Kidney capillary endothelial cell (primary cell): Measurements from ENCODE around the gene TCF21.
A peak's percentile ranks its signal among the peaks of the same experiment; 100 is the strongest.
"Not testable (repeated sequence)": the region's sequence is repeated elsewhere in the genome, so short reads cannot be mapped to it uniquely, and the experiment has no call there.

Experiments
- DNase-seq: peaks from one replicate; pipeline ENCODE4 v3.0.0-alpha.2; 2018; ENCODE audit warnings: low spot score

TCF21 gene

DNA sequence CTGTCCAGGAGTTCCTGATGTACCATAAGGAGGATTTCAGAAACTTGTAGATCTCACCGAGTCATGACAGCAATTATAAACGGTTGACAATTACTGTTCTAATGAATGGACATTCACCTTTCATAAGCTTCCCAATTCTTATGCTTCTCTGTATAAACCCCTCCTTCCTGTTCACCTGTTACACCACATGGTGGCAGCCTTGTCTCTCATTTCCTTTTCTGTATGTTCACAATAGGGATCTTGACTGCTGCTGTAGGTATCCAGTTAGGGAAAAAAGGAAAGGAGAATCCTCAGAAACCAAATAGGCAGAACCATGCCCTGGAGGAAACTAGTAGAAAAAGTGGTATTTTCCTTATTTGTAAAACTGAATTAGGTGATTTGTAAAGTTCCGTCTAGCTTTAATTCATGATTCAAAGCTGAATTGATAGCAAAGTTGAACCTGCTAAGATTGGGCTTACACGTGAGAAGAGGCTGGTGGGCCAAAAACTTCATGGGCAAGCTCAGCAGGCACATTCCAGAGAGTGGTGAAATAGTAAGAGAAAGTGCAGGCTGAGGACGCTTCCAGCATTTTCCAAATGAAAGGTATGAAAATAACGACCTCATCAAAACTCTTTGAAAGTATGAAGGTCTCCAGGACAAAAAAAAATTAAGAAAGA lies 35.2 kb downstream of the TCF21 start:
- DNase-seq = peak; percentile 69

DNA sequence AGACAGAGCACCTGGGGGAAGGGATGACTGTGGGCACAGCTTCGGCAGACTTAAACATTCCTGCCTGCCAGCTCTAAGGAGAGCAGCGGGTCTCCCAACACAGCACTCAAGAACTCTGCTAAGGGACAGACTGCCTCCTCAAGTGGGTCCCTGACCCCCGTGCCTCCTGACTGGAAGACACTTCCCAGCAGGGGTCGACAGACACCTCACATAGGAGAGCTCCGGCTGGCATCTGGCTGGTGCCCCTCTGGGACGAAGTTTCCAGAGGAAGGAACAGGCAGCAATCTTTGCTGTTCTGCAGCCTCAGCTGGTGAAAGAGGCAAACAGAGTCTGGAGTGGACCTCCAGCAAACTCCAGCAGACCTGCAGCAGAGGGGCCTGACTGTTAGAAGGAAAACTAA lies 42.3 kb downstream of the TCF21 start:
- not testable (repeated sequence) for DNase-seq

DNA sequence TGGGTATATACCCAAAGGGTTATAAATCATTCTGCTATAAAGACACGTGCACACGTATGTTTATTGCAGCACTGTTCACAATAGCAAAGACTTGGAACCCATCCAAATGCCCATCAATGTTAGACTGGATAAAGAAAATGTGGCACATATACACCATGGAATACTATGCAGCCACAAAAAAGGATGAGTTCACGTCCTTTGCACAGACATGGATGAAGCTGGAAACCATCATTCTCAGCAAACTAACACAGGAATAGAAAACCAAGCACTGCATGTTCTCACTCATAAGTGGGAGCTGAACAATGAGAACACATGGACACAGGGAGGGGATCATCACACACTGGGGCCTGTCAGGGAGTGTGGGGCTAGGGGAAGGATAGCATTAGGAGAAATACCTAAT lies 47.4 kb downstream of the TCF21 start:
- DNase-seq = not testable (repeated sequence)

DNA sequence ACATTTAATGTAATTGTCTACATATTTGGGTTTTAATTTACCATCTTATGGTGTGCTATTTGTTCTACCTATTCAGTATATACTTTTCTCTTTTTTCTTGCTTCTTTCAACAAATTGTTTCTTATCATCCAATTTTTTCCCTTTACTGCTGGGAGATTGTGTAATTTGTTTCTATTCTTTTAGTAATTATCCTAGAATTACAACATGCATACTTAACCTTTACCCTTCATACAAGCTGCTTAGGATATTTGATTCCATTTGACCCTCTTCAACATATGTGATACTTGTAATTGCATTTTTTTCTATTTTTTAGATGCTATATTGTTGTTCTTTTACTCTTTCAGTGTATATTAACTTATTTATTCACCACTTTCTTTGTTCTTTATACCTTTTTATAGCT lies 49.0 kb downstream of the TCF21 start:
- DNase-seq = no peak

DNA sequence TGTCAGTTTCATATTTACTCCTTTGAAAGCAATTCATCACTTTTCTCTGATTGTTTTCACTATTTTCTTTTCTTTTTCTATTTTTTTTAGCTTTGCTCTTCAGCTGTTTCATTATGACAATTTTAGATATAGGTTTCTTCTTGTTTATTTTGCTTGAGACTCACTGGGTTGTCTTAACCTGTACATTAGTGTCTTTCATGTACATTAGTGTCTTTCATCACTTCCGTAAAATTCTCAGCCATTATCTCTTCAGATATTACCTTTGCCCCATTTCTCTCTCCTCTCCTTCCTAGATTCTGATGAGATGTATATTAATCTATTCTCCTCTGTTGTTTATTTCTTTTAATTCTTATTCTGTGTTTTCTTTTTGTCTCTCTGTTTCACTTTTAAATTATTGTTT lies 49.6 kb downstream of the TCF21 start:
- DNase-seq = no peak

DNA sequence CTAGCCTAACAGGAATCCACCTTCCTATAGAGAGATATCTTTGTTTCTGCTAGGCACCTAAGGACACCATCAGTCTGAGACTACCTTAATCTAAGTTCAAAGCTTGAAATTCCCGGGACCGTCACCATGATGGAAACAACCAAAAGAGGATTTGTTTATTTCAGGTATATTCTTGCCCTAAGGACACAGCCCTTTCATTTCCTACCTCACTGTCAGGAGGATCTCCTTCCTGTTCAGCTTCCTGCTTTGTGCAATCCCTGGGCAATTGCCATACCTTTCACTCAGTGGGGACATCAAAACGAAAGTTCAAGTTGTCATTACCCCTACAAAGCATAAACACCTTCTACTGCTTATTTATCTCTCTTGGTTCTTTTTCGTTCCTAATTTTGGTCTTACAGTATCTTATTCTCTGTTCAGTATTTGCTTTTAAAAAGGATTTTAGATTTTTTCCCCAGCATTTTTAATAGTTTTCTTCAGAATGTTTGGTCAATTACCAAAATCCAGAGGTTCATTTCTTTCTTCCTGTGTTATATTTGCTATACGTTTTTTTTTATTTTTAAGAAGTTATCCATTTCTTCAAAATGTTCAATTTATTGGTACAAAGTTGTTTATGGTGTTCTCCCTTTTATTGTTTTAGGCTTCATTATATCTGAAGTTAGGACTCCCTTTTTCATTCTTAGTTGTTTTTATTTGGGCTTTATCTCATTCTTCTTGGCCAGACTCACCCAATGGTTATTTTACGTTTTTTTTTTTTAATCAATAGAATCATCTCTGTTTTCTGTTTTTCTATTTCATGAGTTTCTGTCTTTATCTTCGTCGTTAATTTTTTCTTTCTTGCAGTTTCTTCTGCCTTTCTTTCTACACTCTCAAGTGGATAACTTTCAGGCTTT lies 51.1 kb downstream of the TCF21 start:
- no peak for DNase-seq
